Rectal smooth muscle tissue (tissue), 1 donor: Measurements from ENCODE around the gene TEX30.

Source experiments
- H3K27ac ChIP-seq: one replicate; pipeline ENCODE4 v1.7.0; 2013; ENCODE audit warnings: low read depth, low read length, inconsistent platforms
- H3K27me3 ChIP-seq: one replicate; pipeline ENCODE4 v1.7.0; 2013; ENCODE audit warnings: low read length; ENCODE audit not compliant: control insufficient read depth, insufficient read depth
- H3K36me3 ChIP-seq: one replicate; pipeline ENCODE4 v1.7.0; 2013; ENCODE audit warnings: low read length; ENCODE audit not compliant: control insufficient read depth, insufficient read depth
- H3K4me1 ChIP-seq: one replicate; pipeline ENCODE4 v1.7.0; 2013; ENCODE audit warnings: low read length; ENCODE audit not compliant: control insufficient read depth, insufficient read depth
- H3K4me3 ChIP-seq: one replicate; pipeline ENCODE4 v1.7.0; 2013; ENCODE audit warnings: low read length
- H3K9ac ChIP-seq: one replicate; pipeline ENCODE4 v1.7.0; 2013; ENCODE audit warnings: low read length

Gene TEX30

GRCh38 chr13:102742506-102742905 lies 31.1 kb downstream of the TEX30 start:
- no peaks in the 10 kb centered on the region for H3K36me3 ChIP-seq
- no peak overlapping the region for H3K9ac ChIP-seq
- no peak overlapping the region for H3K4me3 ChIP-seq
- H3K27me3 ChIP-seq = no peaks in the 10 kb centered on the region
- no peaks in the 10 kb centered on the region for H3K4me1 ChIP-seq
- no peak overlapping the region for H3K27ac ChIP-seq

GRCh38 chr13:102742101-102742500 lies 31.5 kb downstream of the TEX30 start:
- Histone ChIP-seq H3K27ac (no peak overlapping the region), H3K9ac (no peak overlapping the region), H3K36me3 (no peaks in the 10 kb centered on the region), H3K4me3 (no peak overlapping the region), H3K4me1 (no peaks in the 10 kb centered on the region), H3K27me3 (no peaks in the 10 kb centered on the region)

GRCh38 chr13:102729560-102730270 lies 43.9 kb downstream of the TEX30 start:
- Histone ChIP-seq H3K9ac (no peak overlapping the region), H3K4me3 (no peak overlapping the region), H3K27me3 (no peaks in the 10 kb centered on the region), H3K36me3 (no peaks in the 10 kb centered on the region), H3K4me1 (no peaks in the 10 kb centered on the region), H3K27ac (no peak overlapping the region)

DNA sequence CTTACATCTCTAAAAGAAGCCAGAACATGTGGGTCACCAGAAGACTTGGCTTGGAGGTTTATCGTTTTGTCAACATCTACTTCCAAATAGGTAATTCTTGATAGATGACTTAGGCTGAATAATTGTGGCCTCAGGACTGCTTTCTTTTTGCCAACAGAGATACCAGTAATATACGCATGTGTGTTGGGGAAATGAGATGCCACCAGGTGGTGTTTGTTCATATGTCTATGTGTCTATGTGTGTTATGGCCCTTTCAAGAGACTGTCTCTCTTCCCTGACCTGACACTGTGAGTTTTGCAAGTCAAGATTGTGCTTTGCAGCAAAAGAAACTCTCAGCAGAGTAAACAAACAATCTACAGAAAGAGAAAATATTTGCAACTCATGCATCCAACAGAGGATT lies 47.2 kb downstream of the TEX30 start:
- H3K27ac ChIP-seq = no peak overlapping the region
- no peak overlapping the region for H3K4me3 ChIP-seq
- H3K9ac ChIP-seq = no peak overlapping the region
- no peaks in the 10 kb centered on the region for H3K36me3 ChIP-seq
- no peaks in the 10 kb centered on the region for H3K27me3 ChIP-seq
- no peaks in the 10 kb centered on the region for H3K4me1 ChIP-seq

DNA sequence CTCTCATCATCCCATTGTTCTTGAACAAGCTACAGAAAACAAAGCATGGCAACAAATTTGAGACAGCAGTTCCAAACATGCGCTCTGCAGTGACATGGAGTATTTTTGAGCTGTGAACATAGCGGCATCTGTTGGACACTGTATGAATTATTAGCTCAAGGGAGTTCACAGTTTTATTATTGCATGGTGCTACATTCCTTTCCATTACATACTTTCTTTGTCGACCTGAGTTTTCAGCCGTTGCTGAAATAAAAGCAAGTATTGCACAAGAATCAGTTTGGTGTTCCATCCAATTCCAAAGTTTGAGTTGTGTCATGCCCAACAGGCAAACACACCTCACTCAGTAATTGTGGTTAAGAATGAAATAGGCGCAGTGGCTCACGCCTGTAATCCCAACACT lies 48.7 kb downstream of the TEX30 start:
- Histone ChIP-seq H3K36me3 (no peaks in the 10 kb centered on the region), H3K27me3 (no peaks in the 10 kb centered on the region), H3K4me1 (no peaks in the 10 kb centered on the region), H3K27ac (no peak overlapping the region), H3K4me3 (no peak overlapping the region), H3K9ac (no peak overlapping the region)

GRCh38 chr13:102721800-102722231 lies 51.8 kb downstream of the TEX30 start:
- Histone ChIP-seq H3K9ac (no peak overlapping the region), H3K4me1 (no peaks in the 10 kb centered on the region), H3K27ac (no peak overlapping the region), H3K4me3 (no peak overlapping the region), H3K36me3 (no peaks in the 10 kb centered on the region), H3K27me3 (no peaks in the 10 kb centered on the region)

DNA sequence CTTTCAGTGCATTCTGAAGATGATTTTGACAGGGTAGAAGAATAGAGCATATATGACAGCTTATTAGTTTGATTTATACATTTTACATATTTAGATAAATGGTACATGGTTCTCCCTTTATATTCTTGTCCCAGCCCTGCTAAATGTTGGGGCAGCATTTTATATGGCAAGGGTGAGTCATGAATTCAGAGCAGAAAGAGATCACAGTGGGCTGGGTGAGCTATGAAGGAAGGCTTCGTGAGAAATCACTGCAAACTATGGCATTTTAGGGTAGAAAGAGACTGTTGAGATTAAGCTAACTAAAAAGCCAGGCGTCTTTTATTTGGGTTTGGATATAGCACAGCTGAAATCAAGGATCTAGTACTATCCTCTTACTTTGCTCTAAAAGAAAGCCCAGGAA lies 54.8 kb downstream of the TEX30 start:
- Histone ChIP-seq H3K27ac (no peak overlapping the region), H3K9ac (no peak overlapping the region), H3K36me3 (no peaks in the 10 kb centered on the region), H3K27me3 (no peaks in the 10 kb centered on the region), H3K4me3 (no peak overlapping the region), H3K4me1 (no peaks in the 10 kb centered on the region)
